IPS-20b (cell line): ENCODE results near the gene STAP2.
A peak's percentile ranks its signal among the peaks of the same experiment; 100 is the strongest.

Experiments
- H3K27ac ChIP-seq: one replicate; pipeline ENCODE4 v1.5.1; 2013; ENCODE audit warnings: low read length
- H3K27me3 ChIP-seq: 2 replicates; pipeline ENCODE4 v1.6.1; 2013; ENCODE audit warnings: mild to moderate bottlenecking, low read length, inconsistent platforms; ENCODE audit not compliant: insufficient read depth
- H3K36me3 ChIP-seq: 2 replicates; pipeline ENCODE4 v1.6.1; 2013; ENCODE audit warnings: low read depth, mild to moderate bottlenecking, inconsistent platforms, low read length, moderate library complexity; ENCODE audit not compliant: insufficient read depth
- H3K4me1 ChIP-seq: 2 replicates; pipeline ENCODE4 v1.6.1; 2013; ENCODE audit warnings: mild to moderate bottlenecking, control low read depth, inconsistent platforms, low read length, moderate library complexity; ENCODE audit not compliant: insufficient read depth
- H3K4me3 ChIP-seq: 2 replicates; pipeline ENCODE4 v1.5.1; 2013; ENCODE audit warnings: mild to moderate bottlenecking, low read length, inconsistent platforms
- H3K9ac ChIP-seq: 2 replicates; pipeline ENCODE4 v1.6.1; 2013; ENCODE audit warnings: low read depth, mild to moderate bottlenecking, inconsistent platforms, low read length, moderate library complexity
- H3K9me3 ChIP-seq: 2 replicates; pipeline ENCODE4 v1.6.1; 2013; ENCODE audit warnings: mild to moderate bottlenecking, low read depth, low read length, inconsistent platforms; ENCODE audit not compliant: insufficient read depth

The STAP2 gene

DNA sequence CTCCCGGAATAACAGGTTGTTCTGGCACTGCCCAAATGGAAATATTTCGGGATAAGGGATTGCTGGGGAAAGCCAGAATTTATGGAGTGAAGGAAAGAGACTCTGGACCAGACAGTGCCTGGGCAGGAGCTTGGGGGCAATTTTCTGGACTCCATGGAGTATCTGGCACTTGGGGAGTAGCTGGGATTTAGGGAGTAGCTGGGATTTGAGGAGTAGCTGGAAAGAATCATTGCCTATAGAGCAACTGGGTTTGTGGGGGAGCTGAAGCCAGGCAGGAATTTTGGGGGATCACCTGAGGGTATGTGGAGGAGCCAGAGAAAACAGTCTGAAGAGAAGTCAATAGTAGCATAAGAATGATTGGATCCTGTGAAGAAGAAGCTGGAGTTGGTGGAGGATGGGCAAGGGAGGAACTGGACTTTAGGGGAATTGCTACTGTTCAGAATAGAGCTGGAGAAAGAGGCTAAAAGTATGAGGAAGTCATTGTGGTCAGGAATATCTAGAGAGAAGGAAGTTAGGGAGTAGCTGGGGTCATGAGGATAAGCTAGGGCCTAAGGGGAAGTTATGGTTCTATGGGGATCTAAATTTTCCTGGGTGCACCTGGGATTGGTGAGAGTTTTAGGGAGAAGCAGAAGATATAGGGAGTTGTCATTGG lies 19.4 kb downstream of the STAP2 start:
- H3K36me3 ChIP-seq, result peaks cover 26% of the 10 kb centered on the region; the same call in 1 of the 2 replicates

DNA sequence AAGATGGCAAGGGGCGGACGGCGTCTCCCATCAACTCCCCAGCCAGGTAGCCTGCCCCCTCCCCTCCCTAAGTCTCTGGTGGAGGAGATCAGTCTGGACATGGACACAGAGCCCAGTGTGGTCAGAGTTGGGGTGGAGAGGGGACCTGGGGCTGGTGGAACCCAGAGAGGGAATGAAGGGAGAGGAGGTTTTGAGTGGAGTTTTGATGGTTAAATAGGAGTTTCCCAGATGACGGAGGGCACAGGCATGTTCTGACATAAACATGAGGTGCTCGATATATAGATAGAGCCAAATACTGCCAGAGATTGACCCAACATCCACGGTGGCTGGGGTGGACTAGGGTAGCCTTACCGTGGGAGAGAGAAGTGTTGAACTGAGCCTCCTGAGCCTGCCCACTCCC lies 20.2 kb downstream of the STAP2 start:
- H3K36me3 ChIP-seq, result peaks cover 29% of the 10 kb centered on the region; the same call in 1 of the 2 replicates
- no peak overlapping the region for H3K4me3 ChIP-seq
- H3K9me3 ChIP-seq, result peaks cover 20% of the 10 kb centered on the region
- H3K27me3 ChIP-seq, result no peaks in the 10 kb centered on the region
- H3K4me1 ChIP-seq, result no peaks in the 10 kb centered on the region
- no peak overlapping the region for H3K27ac ChIP-seq
- H3K9ac ChIP-seq, result no peak overlapping the region

More for the DNA sequence above, 19.4 kb downstream of the STAP2 start:
- Histone ChIP-seq H3K4me1 (no peaks in the 10 kb centered on the region), H3K9ac (no peak overlapping the region), H3K4me3 (no peak overlapping the region), H3K27me3 (no peaks in the 10 kb centered on the region), H3K27ac (no peak overlapping the region), H3K9me3 (peaks cover 20% of the 10 kb centered on the region)

DNA sequence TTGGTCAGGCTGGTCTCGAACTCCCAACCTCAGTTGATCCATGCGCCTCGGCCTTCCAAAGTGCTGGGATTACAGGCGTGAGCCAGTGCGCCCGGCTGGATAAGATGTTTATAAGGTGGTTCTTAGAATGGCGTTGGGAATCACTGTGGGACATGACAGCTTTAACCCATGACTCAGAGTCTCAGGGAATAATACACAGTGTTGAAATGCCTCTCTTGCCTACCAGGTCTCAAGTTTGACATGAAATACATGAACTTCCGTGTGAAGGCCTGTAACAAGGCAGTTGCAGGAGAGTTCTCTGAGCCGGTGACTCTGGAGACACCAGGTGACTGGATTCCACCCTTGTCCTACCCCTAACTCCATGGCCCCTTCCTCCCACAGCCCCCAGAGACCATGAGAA lies 21.7 kb downstream of the STAP2 start:
- H3K36me3 ChIP-seq, result peaks cover 29% of the 10 kb centered on the region; the same call in 1 of the 2 replicates
- H3K27me3 ChIP-seq, result no peaks in the 10 kb centered on the region
- H3K9ac ChIP-seq, result no peak overlapping the region

DNA sequence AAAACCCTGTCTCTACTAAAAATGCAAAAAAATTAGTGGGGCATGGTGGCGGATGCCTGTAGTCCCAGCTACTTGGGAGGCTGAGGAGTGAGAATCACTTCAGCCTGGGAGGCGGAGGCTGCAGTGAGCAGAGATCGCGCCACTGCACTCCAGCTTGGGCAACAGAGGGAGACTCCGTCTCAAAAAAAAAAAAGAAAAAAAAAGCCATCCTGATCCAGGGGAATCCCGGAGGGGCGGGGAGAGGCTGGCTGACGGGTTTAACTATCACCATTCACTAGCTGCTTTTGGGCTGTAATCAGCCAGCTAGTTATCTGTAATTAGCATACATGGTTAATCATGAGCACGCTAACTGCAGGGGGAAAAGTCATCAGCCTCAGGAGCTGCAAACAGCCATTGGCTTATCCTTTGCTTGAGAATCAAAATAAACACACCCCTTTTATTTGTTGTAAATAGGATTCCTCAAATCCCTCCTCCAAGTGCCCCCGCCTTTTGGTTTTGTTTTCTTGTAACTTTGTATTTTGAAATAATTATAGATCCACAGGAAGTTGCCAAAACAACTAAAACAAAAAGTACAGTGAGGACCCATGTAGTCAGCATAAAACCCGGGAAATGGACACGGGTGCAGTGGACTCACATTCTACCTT lies 24.7 kb downstream of the STAP2 start:
- H3K9me3 ChIP-seq, result 0 out of 2 replicates have a peak, but pooled peaks cover 3% of the 10 kb centered on the region
- no peaks in the 10 kb centered on the region for H3K27me3 ChIP-seq
- H3K4me1 ChIP-seq, result no peaks in the 10 kb centered on the region
- peaks cover 49% of the 10 kb centered on the region for H3K36me3 ChIP-seq
- no peak overlapping the region for H3K9ac ChIP-seq
- no peak overlapping the region for H3K27ac ChIP-seq
- no peak overlapping the region for H3K4me3 ChIP-seq

More for the DNA sequence above, 21.7 kb downstream of the STAP2 start:
- H3K27ac ChIP-seq, result no peak overlapping the region
- H3K4me3 ChIP-seq, result no peak overlapping the region
- H3K4me1 ChIP-seq, result no peaks in the 10 kb centered on the region
- H3K9me3 ChIP-seq, result peaks cover 20% of the 10 kb centered on the region

DNA sequence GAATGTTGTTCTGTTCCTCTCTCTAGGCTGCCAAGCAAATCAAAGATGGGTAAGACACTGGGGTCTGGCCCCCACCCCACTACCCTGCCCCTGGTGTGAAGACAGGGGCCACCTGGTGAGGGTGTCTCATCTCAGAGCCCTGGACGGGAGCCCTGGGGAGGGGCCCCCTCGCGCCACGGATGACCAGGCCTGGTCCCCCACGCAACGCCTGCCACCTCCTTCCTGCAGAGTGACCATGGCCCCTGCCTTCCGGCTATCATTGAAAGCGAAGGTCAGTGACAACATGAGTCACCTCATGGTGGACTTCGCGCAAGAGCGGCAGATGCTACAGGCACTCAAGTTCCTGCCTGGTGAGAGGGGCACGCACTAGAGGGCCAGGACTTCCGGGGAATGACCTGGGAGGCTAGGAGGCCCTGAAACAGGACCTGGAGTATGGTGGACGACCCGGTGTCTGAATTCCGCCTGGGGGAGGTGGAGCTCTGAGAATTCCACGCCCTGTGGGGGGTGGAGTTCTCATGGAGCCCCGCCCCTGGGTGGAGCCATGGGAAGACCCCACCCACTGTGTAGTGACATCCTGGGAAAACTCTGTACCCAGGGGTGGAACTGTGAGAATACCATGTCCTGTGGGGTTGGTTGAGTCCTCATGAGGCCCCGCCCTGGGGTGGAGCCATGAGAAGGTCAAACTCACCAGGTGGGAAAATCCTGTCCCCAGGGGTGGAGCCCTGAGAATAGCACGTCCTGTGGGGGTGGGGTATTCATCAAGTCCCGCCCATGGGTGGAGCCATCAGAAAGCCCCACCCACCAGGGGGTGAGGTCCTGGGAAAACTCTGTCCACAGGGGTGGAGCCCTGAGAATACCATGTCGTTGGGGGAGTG lies 28.1 kb downstream of the STAP2 start:
- Histone ChIP-seq H3K36me3 (peaks cover 43% of the 10 kb centered on the region), H3K9ac (no peak overlapping the region), H3K4me1 (no peaks in the 10 kb centered on the region), H3K9me3 (no peaks in the 10 kb centered on the region), H3K4me3 (no peak overlapping the region), H3K27ac (no peak overlapping the region), H3K27me3 (no peaks in the 10 kb centered on the region)

DNA sequence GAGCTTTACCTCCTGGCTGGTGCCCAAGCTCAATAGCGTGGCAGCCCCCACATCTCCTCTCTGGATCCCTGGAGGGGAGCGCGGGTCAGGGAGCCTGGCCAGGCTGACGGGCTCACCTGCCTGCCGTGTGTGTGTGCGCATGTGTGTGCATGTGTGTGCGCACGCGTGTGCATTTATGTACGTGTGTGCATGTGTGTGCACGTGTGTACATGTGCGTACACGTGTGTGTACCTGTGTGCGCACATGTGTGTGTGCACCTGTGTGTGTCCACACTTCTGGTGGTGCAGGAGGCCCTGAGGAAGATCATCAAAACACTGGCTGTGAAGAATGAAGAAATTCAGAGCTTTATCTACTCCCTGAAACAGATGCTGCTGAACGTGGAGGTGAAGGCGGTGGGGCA lies 33.0 kb downstream of the STAP2 start:
- Histone ChIP-seq H3K9ac (no peak overlapping the region), H3K9me3 (no peaks in the 10 kb centered on the region), H3K27ac (no peak overlapping the region), H3K36me3 (peaks cover 24% of the 10 kb centered on the region), H3K4me1 (0 out of 2 replicates have a peak, but pooled peaks cover 2% of the 10 kb centered on the region), H3K27me3 (no peaks in the 10 kb centered on the region), H3K4me3 (no peak overlapping the region)

DNA sequence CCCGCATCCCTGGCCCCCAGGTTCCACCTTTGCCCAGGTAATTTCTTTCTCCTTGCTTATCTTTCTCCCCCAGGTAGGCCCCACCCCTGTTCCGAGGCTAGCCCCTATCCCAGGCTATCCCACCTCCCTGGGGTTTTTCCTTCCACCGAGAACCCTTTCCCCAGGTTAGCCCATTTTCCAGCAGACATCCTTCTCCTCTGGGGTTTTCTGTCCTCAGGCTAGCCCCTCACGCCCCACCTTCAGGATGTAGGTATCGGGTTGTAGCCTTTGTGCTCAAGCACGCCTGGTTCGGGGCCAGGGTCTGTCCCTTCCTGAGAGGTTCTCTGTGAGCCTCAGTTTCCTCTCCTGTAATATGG lies 33.4 kb downstream of the STAP2 start:
- Histone ChIP-seq H3K9me3 (no peaks in the 10 kb centered on the region), H3K36me3 (peaks cover 20% of the 10 kb centered on the region), H3K9ac (no peak overlapping the region), H3K4me1 (0 out of 2 replicates have a peak, but pooled peaks cover 2% of the 10 kb centered on the region), H3K27ac (no peak overlapping the region), H3K4me3 (peak overlapping the region; percentile 40; the same call in 1 of the 2 replicates), H3K27me3 (no peaks in the 10 kb centered on the region)

DNA sequence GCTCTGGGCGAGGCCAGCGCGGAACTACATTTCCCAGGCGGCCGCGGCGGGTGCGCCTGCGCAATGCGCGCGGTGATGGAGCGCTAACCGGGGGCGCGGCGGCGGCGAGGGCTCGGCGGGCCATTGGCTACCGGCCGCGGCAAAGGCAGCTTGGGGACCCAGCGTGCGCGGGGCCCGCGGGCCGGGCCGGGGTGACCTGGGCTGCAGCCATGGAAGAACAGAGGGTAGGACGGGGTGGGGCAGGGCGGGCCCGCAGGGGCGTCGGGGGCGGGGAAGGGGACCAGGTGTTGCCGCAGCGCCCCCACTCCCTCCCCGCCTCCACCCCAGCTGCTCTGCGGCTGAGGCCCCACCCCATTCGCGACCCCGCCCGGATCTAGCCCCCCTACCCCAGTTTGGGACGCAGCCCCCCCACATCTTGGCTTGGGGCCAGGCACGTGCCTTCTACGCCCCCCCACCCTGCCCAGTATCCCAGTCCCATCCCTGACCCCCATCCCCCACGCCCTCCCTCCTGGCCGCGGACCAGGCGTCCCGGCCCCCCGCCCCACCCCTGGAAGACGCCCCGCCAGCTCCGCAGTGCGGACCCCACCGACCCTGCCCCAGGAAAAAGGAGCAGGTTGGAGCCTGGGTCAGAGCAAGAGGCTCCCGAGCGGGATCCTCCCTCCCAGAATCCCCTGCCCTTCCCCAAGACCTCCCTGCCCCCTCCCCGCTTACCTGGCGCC lies 33.9 kb downstream of the STAP2 start, which contains the start of gene FSD1:
TSS of gene FSD1 (plus strand) at position 61 of the 719 bp plus-strand sequence. CDS start at position 210, 149 bp downstream.
- peaks cover 17% of the 10 kb centered on the region for H3K36me3 ChIP-seq
- H3K27ac ChIP-seq, result no peak within 1 kb of the TSS
- no peaks in the 10 kb centered on the region for H3K9me3 ChIP-seq
- 0 out of 2 replicates have a peak, but pooled peaks cover 2% of the 10 kb centered on the region for H3K4me1 ChIP-seq
- no peaks in the 10 kb centered on the region for H3K27me3 ChIP-seq
- no peak within 1 kb of the TSS for H3K9ac ChIP-seq
- peak within 1 kb of the TSS; percentile 44 for H3K4me3 ChIP-seq

DNA sequence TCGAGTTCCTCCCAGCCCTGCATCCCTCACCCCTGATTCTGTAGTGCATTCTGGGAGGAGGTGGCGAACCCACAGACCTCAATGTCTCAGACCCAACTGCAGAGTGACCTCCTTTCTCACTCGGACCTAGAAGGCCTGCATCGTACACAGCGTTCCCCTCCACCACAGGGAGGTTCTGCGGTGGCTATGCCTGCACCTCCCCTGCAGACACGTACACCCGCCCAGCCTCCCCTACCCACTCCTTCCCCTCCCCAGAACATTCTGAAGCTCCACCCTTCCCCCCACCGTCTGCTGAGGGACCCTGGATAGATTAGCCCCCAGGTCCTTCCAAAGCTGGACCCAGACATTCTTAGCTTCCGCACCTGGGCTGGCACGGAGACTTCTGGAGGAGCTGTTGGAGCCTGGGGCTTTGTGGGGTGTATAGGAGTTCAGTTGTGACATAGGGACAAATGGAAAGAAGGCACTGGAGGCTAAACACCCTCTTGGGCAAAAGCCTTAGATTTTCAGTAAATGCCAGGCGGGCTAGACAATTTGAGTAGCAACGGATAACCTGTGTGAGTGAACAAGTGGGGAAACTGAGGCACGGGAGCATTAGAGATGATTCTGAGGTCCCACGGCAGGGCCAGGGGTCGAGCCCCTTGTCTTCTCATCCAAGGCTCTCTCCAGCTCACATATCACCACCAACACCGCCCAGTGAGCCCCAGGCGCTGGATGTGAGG lies 34.6 kb downstream of the STAP2 start:
- Histone ChIP-seq H3K27me3 (no peaks in the 10 kb centered on the region), H3K36me3 (peaks cover 13% of the 10 kb centered on the region), H3K27ac (no peak overlapping the region), H3K9me3 (no peaks in the 10 kb centered on the region), H3K4me3 (peak overlapping the region; percentile 44), H3K4me1 (0 out of 2 replicates have a peak, but pooled peaks cover 2% of the 10 kb centered on the region), H3K9ac (no peak overlapping the region)

DNA sequence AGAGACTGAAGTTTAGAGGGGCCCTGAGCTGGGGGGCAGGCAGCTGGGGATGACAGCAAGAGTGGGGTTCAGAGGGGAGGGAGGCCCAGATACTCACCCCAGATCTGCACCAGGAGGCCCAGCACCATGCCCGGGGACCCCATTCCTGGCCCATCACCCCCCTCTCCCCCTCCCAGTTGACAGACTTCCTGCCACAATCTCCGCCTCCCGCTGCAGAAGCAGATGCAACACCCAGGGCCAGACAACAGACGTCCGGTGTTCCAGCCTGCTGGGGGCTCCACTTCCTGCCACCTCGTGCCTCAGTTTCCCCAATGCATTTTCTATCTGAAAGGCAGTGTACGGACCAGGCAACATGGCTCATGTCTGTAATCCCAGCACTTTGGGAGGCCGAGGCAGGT lies 36.4 kb downstream of the STAP2 start, which contains the start of gene TMIGD2:
TSS of gene TMIGD2 (minus strand) at position 147 of the 398 bp plus-strand sequence. CDS start at position 143, 4 bp downstream.
- Histone ChIP-seq H3K4me3 (no peak within 1 kb of the TSS), H3K9ac (no peak within 1 kb of the TSS)

More for the DNA sequence above, 36.4 kb downstream of the STAP2 start, which contains the start of gene TMIGD2:
- Histone ChIP-seq H3K9me3 (no peaks in the 10 kb centered on the region), H3K4me1 (0 out of 2 replicates have a peak, but pooled peaks cover 2% of the 10 kb centered on the region), H3K27me3 (no peaks in the 10 kb centered on the region), H3K27ac (no peak within 1 kb of the TSS), H3K36me3 (peaks cover 4% of the 10 kb centered on the region)
